Stimulated activated CD8-positive, alpha-beta memory T cell treated with anti-CD3 and anti-CD28 coated beads, Interleukin-4, amount 100 ng/mL, for 24 hours (primary cell): Measurements from ENCODE around the gene INSM1.

Experiments used
- DNase-seq: peaks from one replicate; pipeline ENCODE4 v3.0.0-alpha.2; 2020; ENCODE audit warnings: low read depth

The INSM1 gene

GRCh38 chr20:20393207-20394120, 25.6 kb downstream of the INSM1 start:
- no peak for DNase-seq

- no peak for DNase-seq
Measured at GRCh38 chr20:20395087-20395486, 27.2 kb downstream of the INSM1 start.

GRCh38 chr20:20395903-20396568, 28.1 kb downstream of the INSM1 start:
- no peak for DNase-seq

- no peak for DNase-seq
Measured at GRCh38 chr20:20396794-20397193, 28.9 kb downstream of the INSM1 start.

- no peak for DNase-seq
Measured at GRCh38 chr20:20398123-20398522, 30.2 kb downstream of the INSM1 start.

- DNase-seq = no peak
Measured at GRCh38 chr20:20399531-20400500, 31.9 kb downstream of the INSM1 start.

GRCh38 chr20:20401991-20402390, 34.1 kb downstream of the INSM1 start:
- no peak for DNase-seq

GRCh38 chr20:20404633-20405032, 36.7 kb downstream of the INSM1 start:
- no peak for DNase-seq

- DNase-seq = no peak
Measured at GRCh38 chr20:20405623-20406022, 37.7 kb downstream of the INSM1 start.

- no peak for DNase-seq
Measured at GRCh38 chr20:20406306-20406705, 38.4 kb downstream of the INSM1 start.

GRCh38 chr20:20407891-20408805, 40.2 kb downstream of the INSM1 start:
- DNase-seq = no peak

GRCh38 chr20:20409331-20409730, 41.4 kb downstream of the INSM1 start:
- no peak for DNase-seq

- no peak for DNase-seq
Measured at GRCh38 chr20:20410678-20411077, 42.8 kb downstream of the INSM1 start.

- no peak for DNase-seq
Measured at GRCh38 chr20:20411402-20411801, 43.5 kb downstream of the INSM1 start.

GRCh38 chr20:20411836-20412235, 43.9 kb downstream of the INSM1 start:
- no peak for DNase-seq

GRCh38 chr20:20412750-20413149, 44.8 kb downstream of the INSM1 start:
- DNase-seq = no peak

- DNase-seq = no peak
Measured at GRCh38 chr20:20413810-20414281, 45.9 kb downstream of the INSM1 start.

GRCh38 chr20:20414640-20415220, 46.8 kb downstream of the INSM1 start:
- DNase-seq = no peak

- no peak for DNase-seq
Measured at GRCh38 chr20:20415321-20415720, 47.4 kb downstream of the INSM1 start.

GRCh38 chr20:20417876-20418676, 50.2 kb downstream of the INSM1 start:
- no peak for DNase-seq
